ENCODE measurements around the gene MYEF2.

GRCh38 chr15:48144889-48145288, 33.2 kb downstream of the MYEF2 start:
- TF ChIP-seq GATA3 (IDR thresholded peaks at IDR 0.05; ENCODE audit: low read depth, low read length) = no peak
- TF ChIP-seq GATA2 (IDR thresholded peaks at IDR 0.05; ENCODE audit: low read depth, low read length) = no peak
